GM20431 (cell line): ENCODE data around the gene ARL8A.

Experiments used
- in situ Hi-C: fragments of 300-500 bp; cut with MseI, MboI; formaldehyde crosslinking; loops from one replicate; pipeline ENCODE4 v1.15.0; 2020; ENCODE audit warnings: low sequenced_read_pairs; ENCODE audit not compliant: unreplicated experiment

Gene ARL8A

GRCh38 chr1:202088206-202088605, 56.3 kb downstream of the ARL8A start:
- in situ Hi-C loops, result no loop called here

- in situ Hi-C loops, result no loop called here
Observed at GRCh38 chr1:202086579-202087350, 57.8 kb downstream of the ARL8A start.

- in situ Hi-C loops, result no loop called here
Observed at GRCh38 chr1:202085682-202086373, 58.7 kb downstream of the ARL8A start.

GRCh38 chr1:202084791-202085681, 59.5 kb downstream of the ARL8A start:
- in situ Hi-C loops, result no loop called here
